Activated T-cell treated with anti-CD3 and anti-CD28 coated beads, Interleukin-2, amount 50 U/mL, for 72 hours (primary cell): ENCODE results near the gene KIAA1191. TPM values are rescaled to one million over a fixed set of nuclear protein-coding genes. Genes with fewer than 3 reads are reported as not detected.

Experiments
- ATAC-seq, 2 donors: fragments of 150-1000 bp; cut with Tn5 transposase; replicated peaks in 1 of 2; 2 replicates each; pipeline ENCODE4 v1.10.0; 2021; ENCODE audit warnings: moderate library complexity in 2 of 2, mild to moderate bottlenecking in 1 of 2
- DNase-seq, 2 donors: peaks; one replicate each; pipeline ENCODE4 v3.0.0; 2021 to 2022; ENCODE audit warnings: mixed read lengths in 1 of 2
- H3K27ac Mint-ChIP-seq: one replicate; pipeline ENCODE4 v1.8.0; 2022; ENCODE audit warnings: mild to moderate bottlenecking, moderate library complexity, mixed read lengths
- H3K27me3 Mint-ChIP-seq: one replicate; pipeline ENCODE4 v1.8.0; 2022; ENCODE audit warnings: low read depth, mixed read lengths
- H3K36me3 Mint-ChIP-seq, 2 donors: one replicate each; pipeline ENCODE4 v1.8.0; 2022; ENCODE audit warnings: mixed read lengths in 2 of 2, mild to moderate bottlenecking in 1 of 2; ENCODE audit not compliant: insufficient read depth in 2 of 2
- H3K4me1 Mint-ChIP-seq: one replicate; pipeline ENCODE4 v1.8.0; 2022; ENCODE audit warnings: low read depth, mixed read lengths
- H3K4me3 Mint-ChIP-seq, 2 donors: one replicate each; pipeline ENCODE4 v1.8.0; 2022; ENCODE audit warnings: mild to moderate bottlenecking in 2 of 2, mixed read lengths in 2 of 2, moderate library complexity in 2 of 2
- H3K9me3 Mint-ChIP-seq, 2 donors: one replicate each; pipeline ENCODE4 v1.8.0; 2022; ENCODE audit warnings: mixed read lengths in 2 of 2
- total RNA-seq, 2 donors: library from RNA; stranded (reverse); gene quantifications; one replicate each; pipeline ENCODE4 v1.2.3, GENCODE V29; 2022

The KIAA1191 gene
- total RNA-seq, 2 donors from 2014 or later, result 56.7 to 59.0 TPM

DNA sequence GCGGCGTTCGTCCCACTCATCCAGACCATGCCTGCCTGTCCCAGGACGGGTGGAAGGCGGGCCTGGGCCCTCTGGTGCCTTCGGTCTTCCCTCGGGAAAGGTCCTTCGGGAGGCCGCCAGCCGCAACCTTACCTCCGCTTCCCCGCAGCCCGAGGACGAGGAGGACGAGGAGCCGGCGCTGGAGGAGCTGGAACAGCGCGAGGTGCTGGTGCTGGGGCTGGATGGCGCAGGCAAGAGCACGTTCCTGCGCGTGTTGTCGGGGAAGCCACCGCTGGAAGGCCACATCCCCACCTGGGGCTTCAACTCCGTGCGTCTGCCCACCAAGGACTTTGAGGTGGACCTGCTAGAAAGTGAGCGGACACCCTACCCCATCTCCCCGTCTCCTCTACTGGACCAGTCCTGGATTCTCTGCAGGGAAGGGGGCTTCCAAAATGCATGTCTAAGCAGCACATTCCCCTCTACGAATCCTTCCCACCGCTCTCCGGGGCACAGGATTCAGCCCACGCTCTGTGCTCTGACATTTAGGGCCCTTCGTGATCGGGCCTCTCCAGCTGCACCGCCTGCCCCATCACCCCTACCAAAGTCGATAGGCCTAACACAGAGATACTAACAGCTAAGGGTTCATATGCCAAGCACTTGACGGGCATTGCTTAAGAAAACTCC is 4.8 kb upstream of the KIAA1191 start:
- H3K27me3 Mint-ChIP-seq, result no peaks in the 10 kb centered on the region
- peaks cover 3 to 10% of the 10 kb centered on the region in 2 donors for H3K36me3 Mint-ChIP-seq
- H3K4me1 Mint-ChIP-seq, result peaks cover 28% of the 10 kb centered on the region
- H3K4me3 Mint-ChIP-seq, result peak overlapping the region; percentile 60 to 69
- no peak overlapping the region for H3K27ac Mint-ChIP-seq
- ATAC-seq (no peak), DNase-seq (no peak)
- no peaks in the 10 kb centered on the region for H3K9me3 Mint-ChIP-seq

DNA sequence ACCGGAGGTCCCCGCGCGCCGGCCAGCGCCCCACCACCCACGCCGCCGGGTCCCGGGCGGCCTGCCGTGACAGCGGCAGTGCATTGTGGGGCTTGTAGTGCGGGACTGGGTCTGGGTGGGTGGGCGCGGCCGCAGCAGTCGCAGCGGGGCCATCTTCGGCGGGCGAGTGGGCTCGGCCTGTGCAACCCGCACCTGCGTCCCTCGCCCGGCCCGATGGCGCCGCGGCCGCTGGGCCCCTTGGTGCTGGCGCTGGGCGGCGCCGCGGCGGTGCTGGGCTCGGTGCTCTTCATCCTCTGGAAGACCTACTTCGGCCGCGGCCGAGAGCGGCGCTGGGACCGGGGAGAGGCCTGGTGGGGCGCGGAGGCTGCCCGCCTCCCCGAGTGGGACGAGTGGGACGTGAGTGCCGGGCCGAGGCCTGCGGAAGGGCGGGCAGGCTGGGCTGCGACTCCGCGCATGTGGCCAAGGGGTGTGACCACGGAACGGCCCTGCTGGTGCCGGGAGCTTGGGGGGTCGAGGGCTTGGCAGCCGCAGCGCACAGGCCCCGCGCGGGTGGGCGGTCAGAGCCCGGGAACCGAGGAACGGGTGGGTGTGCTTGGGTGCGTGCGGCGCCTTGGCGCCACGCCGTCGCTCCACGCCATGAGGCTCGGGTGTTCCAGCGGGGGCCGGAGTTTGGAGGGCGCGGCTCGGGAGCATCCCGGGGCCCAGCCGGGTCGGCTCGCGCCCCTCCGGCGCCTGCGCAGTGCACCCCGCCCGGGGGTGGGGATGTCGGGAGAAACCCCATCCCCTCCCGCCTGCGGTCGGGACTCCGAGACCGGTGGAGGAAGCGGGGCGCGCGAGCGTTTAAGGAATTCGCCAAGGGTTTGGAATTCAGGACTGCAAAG is 4.0 kb upstream of the KIAA1191 start, which contains the start of gene ARL10:
Gene ARL10 (plus strand): TSS at position 137 of the 881 bp plus-strand sequence. CDS start 77 bp downstream, at position 214.
- DNase-seq, result peak; percentile 75 to 76
- Mint-ChIP-seq H3K27ac (peak within 1 kb of the TSS; percentile 60), H3K4me1 (peaks cover 28% of the 10 kb centered on the region), H3K36me3 (peaks cover 5 to 10% of the 10 kb centered on the region in 2 donors), H3K9me3 (no peaks in the 10 kb centered on the region), H3K27me3 (no peaks in the 10 kb centered on the region), H3K4me3 (peak within 1 kb of the TSS; percentile 77 to 78)
- peak; percentile 54 to 62 for ATAC-seq

DNA sequence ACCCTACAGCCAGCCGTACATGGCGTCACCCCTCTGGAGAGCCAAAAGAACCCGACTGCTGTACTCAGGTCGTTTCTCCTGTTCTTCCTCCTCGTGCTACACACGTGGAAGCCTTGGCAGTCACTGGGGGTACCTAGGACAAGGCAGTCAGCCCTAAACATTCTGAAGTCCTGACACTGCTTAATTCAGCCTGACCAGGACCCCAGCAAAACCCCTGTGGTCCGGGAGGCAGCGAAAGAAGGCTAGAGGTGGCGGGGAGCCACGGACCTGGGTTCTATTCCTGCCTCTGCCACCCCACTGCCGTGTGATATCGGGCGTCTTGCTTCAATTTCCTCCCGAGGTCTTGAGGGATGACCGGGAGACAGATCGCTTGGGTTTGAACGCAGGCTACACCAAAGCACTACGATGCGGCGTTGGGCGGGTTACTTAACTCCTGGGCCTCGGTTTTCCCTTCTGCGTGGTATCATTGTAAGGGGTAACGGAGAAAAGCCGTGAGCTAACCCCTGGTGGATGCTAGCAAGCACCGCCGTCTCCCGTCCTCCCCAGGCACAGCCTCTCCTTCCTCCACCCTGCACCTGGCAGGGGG is 3.3 kb upstream of the KIAA1191 start:
- DNase-seq (no peak), ATAC-seq (no peak)
- Mint-ChIP-seq H3K4me1 (peaks cover 33% of the 10 kb centered on the region), H3K27me3 (no peaks in the 10 kb centered on the region), H3K27ac (peak overlapping the region; percentile 60), H3K36me3 (peaks cover 5 to 10% of the 10 kb centered on the region in 2 donors), H3K4me3 (peak overlapping the region; percentile 77 to 78), H3K9me3 (no peaks in the 10 kb centered on the region)

DNA sequence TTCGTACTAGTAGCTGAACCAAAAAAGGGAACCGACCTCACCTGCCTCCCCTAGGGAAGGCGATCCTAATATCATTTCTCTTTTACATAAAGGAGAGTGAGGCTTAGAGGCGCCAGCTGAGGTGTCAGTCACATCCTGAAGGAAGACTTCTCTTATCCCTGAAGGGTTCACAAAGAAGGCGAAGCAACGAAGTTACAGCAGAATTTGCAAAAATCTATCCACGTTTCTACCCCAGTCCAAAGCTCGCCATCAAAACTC is 598 bp upstream of the KIAA1191 start:
- no peaks in the 10 kb centered on the region for H3K27me3 Mint-ChIP-seq
- no peak for ATAC-seq
- H3K4me3 Mint-ChIP-seq, result peak overlapping the region; percentile 92 to 99
- peaks cover 5 to 20% of the 10 kb centered on the region in 2 donors for H3K36me3 Mint-ChIP-seq
- peaks cover 49% of the 10 kb centered on the region for H3K4me1 Mint-ChIP-seq
- no peaks in the 10 kb centered on the region for H3K9me3 Mint-ChIP-seq
- no peak for DNase-seq
- H3K27ac Mint-ChIP-seq, result peak overlapping the region; percentile 46

DNA sequence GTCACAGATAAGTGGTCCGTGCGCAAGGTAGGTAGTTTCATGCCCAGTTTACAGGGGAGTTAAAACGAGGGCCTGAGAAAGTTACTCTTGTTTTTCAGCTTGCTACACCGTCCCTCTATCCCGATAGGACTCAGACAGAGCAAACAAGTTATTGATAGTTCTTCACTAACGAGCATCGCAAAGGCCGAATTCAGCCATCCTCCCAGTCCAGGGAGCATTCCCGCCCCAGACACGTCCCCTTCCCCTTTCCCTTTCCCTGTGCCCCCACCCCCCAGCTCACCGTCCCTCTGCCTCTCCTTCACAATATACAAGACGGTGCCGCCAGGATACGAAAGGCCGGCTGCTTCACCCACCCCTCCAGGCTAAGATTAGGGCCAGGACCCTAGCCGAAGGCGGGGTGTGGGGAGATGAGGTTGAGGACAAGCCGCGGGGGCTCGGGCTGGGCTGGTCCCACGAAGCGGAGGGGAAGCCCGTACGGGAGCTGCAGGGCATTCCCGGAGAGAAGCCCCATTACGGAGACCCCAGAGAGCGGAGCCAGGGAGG is 599 bp downstream of the KIAA1191 start:
- Mint-ChIP-seq H3K27me3 (no peaks in the 10 kb centered on the region), H3K4me1 (peaks cover 52% of the 10 kb centered on the region), H3K27ac (peak overlapping the region; percentile 95), H3K4me3 (peak overlapping the region; percentile 92 to 99), H3K9me3 (no peaks in the 10 kb centered on the region), H3K36me3 (peaks cover 4 to 18% of the 10 kb centered on the region in 2 donors)
- DNase-seq (peak in 1 of 2 donors; percentile 27), ATAC-seq (no peak)

DNA sequence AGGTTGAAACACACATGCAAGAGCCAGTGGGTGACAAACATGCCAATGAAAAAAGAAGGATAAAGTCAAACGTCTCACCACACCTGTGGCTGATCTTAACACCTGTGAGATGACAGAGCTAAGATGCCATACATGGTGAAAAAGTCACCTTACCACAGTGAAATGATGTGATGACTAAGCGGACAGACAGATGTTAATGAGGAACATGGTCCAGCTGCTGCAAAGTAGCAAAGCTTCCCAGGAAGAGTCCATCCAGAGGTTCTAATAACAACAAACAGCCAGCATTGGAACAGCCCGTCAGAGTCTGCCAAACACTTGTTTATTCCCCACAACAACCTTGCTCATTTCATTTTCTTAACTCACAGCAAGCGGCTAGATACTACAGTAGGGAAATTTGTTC is 1.9 kb downstream of the KIAA1191 start:
- DNase-seq (no peak), ATAC-seq (no peak)
- no peaks in the 10 kb centered on the region for H3K9me3 Mint-ChIP-seq
- peaks cover 4 to 18% of the 10 kb centered on the region in 2 donors for H3K36me3 Mint-ChIP-seq
- no peaks in the 10 kb centered on the region for H3K27me3 Mint-ChIP-seq
- H3K27ac Mint-ChIP-seq, result peak overlapping the region; percentile 77
- peak overlapping the region; percentile 76 to 78 for H3K4me3 Mint-ChIP-seq
- H3K4me1 Mint-ChIP-seq, result peaks cover 51% of the 10 kb centered on the region

DNA sequence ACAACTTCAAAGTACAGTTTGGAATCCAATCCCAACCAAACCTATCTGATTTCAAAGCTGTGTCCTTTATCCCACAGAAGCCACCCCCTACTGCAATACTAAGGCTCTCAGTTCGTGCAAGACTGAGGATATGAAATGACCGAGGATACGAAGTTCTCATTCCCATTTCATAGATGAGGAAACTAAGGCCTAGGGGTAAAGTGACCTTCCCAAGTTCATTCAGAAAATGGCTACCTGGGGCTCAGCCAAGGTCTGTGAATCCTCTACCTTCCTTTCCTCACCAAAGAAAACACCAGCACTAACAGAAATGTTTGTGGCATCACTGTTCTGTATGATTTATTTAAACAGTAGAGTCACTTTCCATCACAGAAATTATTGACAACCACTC is 5.4 kb downstream of the KIAA1191 start:
- peak overlapping the region; percentile 32 for H3K27ac Mint-ChIP-seq
- no peaks in the 10 kb centered on the region for H3K27me3 Mint-ChIP-seq
- no peak for ATAC-seq
- no peak overlapping the region for H3K4me3 Mint-ChIP-seq
- H3K4me1 Mint-ChIP-seq, result peaks cover 39% of the 10 kb centered on the region
- H3K36me3 Mint-ChIP-seq, result peaks cover 6 to 28% of the 10 kb centered on the region in 2 donors
- no peak for DNase-seq
- no peaks in the 10 kb centered on the region for H3K9me3 Mint-ChIP-seq

DNA sequence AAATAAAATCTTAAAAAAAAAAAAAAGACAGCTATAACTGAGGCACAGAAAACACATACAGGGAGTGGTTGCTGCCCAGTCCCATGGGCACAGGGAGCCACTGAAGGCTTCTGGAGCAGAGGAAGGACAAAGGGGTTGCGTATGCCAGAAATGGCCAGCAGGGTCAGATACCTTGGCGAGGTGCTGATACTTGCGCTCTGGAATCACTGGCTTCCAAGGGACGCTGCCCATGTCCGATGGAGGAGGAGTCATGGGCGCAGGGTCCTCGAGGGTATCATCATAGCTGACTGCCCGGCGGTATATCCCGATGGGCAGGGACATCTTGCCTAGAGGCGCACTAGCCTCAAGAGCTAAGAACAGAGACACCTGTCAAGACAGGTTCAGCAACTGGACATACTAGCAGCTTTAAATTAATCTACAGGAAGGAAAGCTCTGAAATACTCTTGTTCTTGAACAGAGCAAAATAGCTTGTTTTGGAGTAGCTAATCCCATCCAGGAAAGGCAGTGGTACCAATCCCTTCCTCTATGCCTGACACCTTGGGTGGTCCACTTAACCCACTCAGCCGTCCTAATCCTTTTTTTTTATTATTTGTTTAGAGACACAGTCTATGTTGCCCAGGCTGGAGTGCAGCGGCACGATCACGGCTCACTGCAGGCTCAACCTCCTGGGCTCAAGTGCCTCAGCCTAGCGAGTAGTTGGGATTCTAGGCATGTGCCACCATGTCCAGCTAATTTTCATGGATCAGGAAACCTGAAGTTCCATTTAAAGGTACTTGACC is 6.0 kb downstream of the KIAA1191 start:
- no peak for ATAC-seq
- Mint-ChIP-seq H3K27ac (no peak overlapping the region), H3K27me3 (no peaks in the 10 kb centered on the region), H3K36me3 (peaks cover 6 to 30% of the 10 kb centered on the region in 2 donors), H3K4me3 (no peak overlapping the region), H3K4me1 (peaks cover 39% of the 10 kb centered on the region), H3K9me3 (no peaks in the 10 kb centered on the region)
- no peak for DNase-seq

DNA sequence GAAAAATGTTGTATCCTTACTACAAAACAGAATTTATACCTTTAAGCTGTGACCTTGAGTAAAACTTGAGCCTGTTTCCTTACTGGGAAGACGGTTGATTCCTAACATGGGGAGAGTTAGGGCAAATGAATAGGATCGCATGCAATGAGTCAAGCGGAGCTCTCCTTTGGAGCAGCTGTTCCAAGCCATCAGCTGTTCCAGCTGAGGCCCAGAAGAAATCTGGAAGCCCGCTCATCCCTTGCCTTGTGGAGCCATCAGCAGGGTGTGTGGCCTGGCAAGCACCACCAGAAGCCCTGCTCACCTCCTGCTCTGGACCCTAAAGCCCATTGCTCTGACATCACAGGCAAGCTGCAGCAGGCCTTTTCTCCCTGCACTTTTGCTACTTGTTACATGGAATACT is 8.0 kb downstream of the KIAA1191 start:
- H3K4me3 Mint-ChIP-seq, result no peak overlapping the region
- ATAC-seq (no peak), DNase-seq (no peak)
- peaks cover 25% of the 10 kb centered on the region for H3K4me1 Mint-ChIP-seq
- H3K27me3 Mint-ChIP-seq, result no peaks in the 10 kb centered on the region
- H3K9me3 Mint-ChIP-seq, result no peaks in the 10 kb centered on the region
- H3K36me3 Mint-ChIP-seq, result peaks cover 7 to 37% of the 10 kb centered on the region in 2 donors
- H3K27ac Mint-ChIP-seq, result no peak overlapping the region

DNA sequence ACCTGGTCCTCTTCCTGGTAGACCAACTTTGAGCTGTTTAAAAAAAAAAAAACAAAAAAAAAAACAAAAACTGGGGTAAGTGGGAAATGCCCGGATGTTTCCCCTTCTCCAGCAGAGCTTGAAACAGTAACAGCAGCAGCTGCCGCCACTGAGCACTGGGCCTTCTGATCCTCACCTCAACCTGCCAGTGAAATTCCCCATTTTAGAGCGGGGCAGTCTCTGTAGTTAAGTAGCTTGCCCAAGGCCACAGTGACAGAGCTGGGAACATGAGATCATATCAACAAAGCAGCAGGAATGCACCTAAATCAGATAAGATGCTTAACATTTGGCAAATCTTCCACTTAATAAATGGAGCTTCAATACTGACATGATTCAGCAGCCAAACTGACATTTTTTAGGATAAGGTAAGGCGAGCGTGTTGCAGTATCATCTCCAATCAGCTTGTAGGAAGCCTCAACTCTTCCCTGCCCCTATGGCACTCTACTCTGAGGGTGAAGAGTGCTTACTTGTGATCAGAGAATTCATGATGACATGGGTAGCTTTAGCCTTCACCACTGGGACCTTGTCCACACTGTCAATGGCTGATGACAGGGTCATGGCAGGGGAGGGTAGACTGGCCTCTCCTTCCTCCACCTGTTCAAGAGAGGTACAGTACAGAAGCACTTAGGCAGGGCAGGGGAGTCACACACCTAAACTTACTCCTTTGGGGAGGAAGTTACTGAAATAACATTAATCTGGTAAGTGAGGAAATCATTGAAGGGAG is 9.3 kb downstream of the KIAA1191 start:
- H3K36me3 Mint-ChIP-seq, result peaks cover 4 to 26% of the 10 kb centered on the region in 2 donors
- no peak for DNase-seq
- H3K4me3 Mint-ChIP-seq, result no peak overlapping the region
- no peak for ATAC-seq
- H3K9me3 Mint-ChIP-seq, result no peaks in the 10 kb centered on the region
- H3K27ac Mint-ChIP-seq, result peak overlapping the region; percentile 75
- H3K4me1 Mint-ChIP-seq, result peaks cover 13% of the 10 kb centered on the region
- no peaks in the 10 kb centered on the region for H3K27me3 Mint-ChIP-seq

DNA sequence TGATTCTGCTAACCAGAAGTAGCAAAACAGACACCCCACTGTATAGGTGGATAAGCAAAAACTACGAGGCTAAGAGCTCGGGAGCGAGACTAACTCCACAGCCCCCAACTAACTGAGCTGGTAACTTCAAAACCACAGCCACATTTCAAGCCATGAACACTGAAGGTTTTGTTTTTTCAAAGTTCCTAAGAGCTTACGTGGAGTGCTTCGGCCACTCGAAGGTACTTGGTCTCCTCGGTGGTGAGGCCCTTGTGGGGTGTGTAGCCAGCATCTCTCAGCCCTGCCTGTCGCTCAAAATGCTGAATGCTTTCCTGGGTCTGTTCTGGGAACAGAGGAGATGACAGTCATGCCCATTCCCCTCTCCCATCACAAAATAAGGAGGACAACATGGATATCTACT is 11.1 kb downstream of the KIAA1191 start:
- peaks cover 8% of the 10 kb centered on the region for H3K4me1 Mint-ChIP-seq
- H3K27me3 Mint-ChIP-seq, result no peaks in the 10 kb centered on the region
- peaks cover 4 to 23% of the 10 kb centered on the region in 2 donors for H3K36me3 Mint-ChIP-seq
- DNase-seq, result no peak
- no peak overlapping the region for H3K4me3 Mint-ChIP-seq
- H3K9me3 Mint-ChIP-seq, result no peaks in the 10 kb centered on the region
- ATAC-seq, result no peak
- H3K27ac Mint-ChIP-seq, result peak overlapping the region; percentile 52
